HTR-8/SVneo (cell line): ENCODE results near the gene KRTAP12-2.
"Not testable (repeated sequence)": the region's sequence is repeated elsewhere in the genome, so short reads cannot be mapped to it uniquely, and the experiment has no call there.

Experiments
- DNase-seq: peaks from one replicate; pipeline ENCODE4 v3.0.0; 2011; ENCODE audit warnings: low spot score, mixed read lengths; ENCODE audit not compliant: insufficient read length
- FAIRE-seq: peaks from 2 replicates; lab custom pipeline; 2011; peaks lifted over from hg19 to GRCh38; lab: Jason Lieb, UNC

The KRTAP12-2 gene

DNA sequence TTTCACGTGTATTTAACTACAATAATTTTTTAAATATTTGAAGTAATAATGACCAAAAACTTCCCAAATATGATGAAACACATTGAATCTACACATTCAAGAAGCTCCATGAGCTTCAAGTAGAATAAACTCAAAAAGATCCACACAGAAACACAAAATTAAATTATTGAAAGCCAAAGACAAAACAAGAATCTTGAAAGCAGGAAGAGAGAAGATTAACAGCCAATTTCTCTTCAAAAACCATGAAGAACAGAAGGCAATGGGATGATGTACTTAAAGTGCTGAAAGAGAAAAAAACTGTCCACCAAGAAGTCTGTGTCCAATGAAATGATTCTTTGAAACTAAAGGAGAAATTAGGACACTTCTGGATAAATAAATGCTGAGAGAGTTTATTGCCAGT is 34.7 kb downstream of the KRTAP12-2 start:
- DNase-seq (no peak), FAIRE-seq (no peak)

DNA sequence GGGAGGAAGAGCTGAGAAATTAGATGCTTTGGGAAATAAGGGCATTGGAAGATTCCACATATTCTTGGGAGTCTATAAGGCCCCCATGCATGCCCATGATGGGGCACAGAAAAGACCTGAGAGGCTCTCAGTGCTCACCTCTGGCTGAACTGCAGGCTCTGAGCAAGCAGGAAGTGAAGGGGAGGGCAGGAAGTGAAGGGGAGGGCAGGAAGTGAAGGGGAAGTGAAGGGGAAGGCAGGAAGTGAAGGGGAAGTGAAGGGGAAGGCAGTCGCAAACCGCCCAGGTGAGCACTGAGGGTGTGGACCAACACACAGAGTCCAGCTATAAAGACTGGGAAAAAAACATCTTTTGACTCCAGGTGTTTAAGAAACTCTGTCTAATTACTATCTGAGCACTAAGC is 36.3 kb downstream of the KRTAP12-2 start:
- FAIRE-seq (no peak), DNase-seq (no peak)

DNA sequence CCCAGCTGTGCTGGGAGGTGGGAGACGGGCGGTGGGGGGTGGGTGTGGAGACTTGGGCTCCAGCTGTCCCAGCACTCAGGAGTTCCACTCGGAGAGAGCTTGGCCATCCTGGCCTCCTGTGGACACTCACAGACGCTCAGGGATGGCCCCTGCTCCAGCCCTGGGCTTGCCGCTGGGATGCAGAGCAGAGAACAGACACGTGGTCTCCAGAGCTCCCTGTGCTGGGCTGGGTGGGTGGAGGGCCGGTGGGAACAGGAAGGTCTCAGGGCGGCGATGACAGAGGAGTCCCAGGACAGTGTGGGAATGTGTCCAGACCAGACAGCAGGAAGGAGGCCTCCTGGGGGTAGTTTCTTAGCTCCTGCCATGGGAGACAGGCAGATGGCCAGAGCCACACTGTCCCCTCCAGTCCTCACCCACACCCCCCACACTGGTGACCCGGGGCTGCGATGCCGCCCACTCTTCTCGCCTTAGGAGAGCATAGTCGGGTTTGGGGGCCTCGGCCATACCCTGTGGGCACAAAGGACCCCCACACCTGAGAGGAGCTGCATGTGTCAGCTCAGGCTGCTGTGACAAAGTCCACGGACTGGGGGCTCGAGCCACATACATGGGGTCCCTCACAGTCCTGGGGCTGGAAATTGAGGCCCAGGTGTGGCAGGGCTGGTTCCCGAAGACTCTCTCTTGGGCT is 37.9 kb downstream of the KRTAP12-2 start:
- no peak for DNase-seq
- no peak for FAIRE-seq

DNA sequence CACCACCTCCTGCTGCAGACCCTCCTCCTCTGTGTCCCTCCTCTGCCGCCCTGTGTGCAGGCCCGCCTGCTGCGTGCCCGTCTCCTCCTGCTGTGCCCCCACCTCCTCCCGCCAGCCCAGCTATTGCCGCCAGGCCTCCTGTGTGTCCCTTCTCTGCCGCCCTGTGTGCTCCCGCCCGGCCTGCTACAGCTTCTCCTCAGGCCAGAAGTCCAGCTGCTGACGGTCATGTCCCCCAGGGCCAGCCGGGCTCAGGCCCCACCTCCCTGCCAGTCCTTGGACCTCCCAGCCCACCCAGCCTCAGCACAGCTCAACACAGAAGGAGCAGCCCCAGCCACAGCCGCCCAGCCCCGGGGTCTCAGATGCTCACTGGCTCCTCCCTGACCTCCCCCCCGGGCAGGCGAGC is 38.9 kb downstream of the KRTAP12-2 start:
- DNase-seq, FAIRE-seq: not testable (repeated sequence)

DNA sequence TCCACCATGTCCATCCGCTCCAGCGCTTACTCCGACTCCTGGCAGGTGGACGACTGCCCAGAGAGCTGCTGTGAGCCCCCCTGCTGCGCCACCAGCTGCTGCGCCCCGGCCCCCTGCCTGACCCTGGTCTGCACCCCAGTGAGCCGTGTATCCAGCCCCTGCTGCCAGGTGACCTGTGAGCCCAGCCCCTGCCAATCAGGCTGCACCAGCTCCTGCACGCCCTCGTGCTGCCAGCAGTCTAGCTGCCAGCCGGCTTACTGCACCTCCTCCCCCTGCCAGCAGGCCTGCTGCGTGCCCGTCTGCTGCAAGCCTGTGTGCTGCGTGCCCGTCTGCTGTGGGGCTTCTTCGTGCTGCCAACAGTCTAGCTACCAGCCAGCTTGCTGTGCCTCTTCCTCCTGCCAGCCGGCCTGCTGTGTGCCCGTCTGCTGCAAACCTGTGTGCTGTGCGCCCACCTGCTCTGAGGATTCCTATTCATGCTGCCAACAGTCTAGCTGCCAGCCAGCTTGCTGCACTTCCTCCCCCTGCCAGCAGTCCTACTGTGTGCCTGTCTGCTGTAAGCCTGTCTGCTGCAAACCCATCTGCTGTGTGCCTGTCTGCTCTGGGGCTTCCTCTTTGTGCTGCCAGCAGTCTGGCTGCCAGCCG is 39.4 kb downstream of the KRTAP12-2 start:
- not testable (repeated sequence) for FAIRE-seq, DNase-seq

DNA sequence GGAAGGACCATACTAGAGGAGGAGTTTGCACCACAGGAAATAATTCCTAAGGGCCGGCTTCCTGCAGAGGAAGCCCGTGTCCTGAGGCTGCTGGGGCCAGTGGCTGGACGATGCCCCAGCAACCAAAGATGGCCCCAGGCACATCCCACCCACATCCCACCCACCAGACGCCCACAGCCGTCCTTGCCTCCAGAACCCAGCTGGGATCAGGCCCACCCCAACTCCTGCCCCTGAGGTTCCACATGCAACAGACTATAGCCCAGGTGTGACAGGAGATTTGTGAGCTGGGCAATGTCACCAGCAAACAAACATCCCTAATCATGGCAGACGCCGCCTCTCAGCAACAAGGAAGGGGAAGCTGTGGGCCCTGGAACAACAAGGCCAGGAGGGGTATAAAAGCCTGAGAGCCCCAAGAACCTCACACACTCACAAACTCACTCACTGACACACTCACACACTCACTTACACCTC is 40.0 kb downstream of the KRTAP12-2 start, which contains the start of gene KRTAP10-9:
Gene KRTAP10-9, plus strand, starts transcription at position 421 of the 471 bp plus-strand sequence. CDS start 79 bp downstream, outside the sequence.
- DNase-seq: no peak
- no peak for FAIRE-seq

DNA sequence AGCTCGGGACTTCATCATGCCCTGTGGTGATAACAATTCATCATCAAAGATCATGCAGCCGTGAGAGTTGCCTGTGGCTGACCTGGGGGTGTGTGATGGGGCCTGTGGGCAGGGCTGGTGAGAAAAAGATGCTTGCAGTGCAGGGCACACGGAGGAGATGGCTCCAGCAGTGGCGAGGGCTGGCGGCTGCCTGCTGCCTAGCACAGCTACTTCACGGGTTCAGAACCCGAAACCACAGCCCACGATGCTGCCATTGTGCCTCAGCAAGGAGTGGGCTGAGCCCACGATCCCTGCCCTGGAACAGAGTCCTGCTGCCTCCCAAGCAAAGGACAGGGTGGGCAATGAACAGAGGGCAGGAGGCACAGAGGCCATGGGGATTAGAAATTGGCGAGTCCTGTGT is 40.5 kb downstream of the KRTAP12-2 start:
- FAIRE-seq (no peak), DNase-seq (no peak)

DNA sequence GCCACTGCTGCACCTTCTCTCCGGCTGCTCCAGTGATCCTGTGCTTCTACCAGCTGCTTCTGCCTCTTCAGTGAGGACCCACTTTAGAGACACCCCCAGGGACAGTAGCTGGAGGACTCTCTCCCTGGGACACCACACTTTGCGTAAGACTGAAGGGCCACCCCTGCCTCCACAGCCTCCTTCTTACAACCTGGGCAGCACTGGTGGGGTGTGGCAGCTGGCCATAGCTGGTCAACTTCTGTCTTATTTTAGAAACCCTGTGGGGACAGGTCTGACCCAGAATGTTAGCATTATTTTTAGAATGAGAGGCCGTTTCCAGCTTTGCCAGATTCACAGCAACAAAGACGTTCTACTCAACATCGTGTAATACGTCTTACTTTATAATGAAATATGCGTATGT is 41.0 kb downstream of the KRTAP12-2 start:
- FAIRE-seq (no peak), DNase-seq (no peak)

DNA sequence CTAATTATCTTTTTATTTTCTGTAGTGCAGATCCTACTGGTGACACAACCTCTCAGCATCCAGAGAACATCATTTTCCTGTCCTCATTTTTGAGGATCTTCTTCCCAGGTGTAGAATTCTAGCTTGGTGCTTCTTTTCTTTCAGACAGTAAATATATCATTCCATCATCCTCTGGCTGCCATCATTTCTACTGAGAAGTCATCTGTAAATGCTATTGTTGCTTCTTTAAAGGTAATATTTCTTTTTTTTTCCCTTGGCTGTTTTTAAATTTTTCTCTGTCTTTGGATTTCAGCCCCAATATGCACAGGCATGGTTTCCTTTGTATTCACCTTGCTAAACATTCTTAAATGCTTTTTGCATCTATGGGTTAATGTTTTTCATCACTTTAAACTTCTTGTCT is 43.2 kb downstream of the KRTAP12-2 start:
- FAIRE-seq (no peak), DNase-seq (no peak)

DNA sequence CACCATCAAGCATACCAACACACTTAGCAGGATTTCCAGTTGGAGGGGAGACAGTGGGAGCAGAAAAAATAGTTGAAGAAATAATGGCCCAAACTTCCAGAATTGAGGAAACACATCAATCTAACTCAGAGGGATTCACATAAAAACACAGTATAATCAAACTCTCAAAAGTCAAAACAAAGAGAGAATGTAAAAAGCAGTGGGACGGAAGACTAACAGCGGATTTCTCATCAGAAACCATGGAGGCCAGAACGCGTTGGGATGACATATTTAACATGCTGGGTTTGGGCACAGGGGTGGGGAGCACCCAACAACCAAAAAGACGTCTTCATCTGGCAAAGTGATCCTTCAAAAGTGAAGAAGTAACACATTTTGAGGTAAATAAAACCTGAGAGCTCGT is 46.8 kb downstream of the KRTAP12-2 start:
- no peak for FAIRE-seq

DNA sequence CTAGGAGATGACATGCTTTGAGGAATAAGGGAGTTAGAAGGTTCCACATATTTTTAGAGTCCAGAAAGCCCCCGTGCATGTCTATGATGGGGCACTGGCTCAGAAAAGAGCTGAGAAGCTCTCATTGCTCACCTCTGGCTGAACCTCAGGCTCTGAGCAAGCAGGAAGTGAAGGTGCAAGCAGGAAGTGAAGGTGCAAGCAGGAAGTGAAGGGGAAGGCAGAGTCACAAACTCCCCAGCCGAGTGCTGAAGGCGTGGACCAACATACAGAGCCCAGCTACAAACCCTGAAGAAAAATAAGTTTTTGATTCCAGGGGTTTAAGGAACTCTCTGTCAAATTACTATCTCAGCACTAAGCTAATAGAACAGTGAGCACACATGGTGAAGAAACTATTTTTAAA is 47.8 kb downstream of the KRTAP12-2 start:
- DNase-seq (no peak), FAIRE-seq (no peak)

More for the DNA sequence above, 46.8 kb downstream of the KRTAP12-2 start:
- DNase-seq: no peak

DNA sequence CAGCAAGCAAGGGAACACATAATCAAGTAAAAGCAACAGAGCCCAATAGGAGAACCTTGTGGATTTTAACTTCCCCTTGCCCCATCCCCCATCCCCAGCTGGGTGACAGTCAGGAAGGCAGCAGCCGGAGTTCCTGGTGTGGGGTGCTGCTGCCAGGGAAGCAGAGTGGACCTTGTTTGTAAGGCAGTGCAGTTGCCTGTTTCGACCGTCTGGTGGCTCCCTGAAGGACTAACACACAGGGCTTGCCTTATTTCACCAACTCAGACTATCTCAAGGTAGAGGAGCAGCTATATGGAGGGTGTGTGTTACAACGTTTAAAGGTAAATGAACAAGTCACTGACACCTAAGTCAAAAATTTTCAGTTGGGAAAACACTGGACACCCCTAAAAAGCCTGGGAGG is 48.2 kb downstream of the KRTAP12-2 start:
- DNase-seq: no peak
- no peak for FAIRE-seq

DNA sequence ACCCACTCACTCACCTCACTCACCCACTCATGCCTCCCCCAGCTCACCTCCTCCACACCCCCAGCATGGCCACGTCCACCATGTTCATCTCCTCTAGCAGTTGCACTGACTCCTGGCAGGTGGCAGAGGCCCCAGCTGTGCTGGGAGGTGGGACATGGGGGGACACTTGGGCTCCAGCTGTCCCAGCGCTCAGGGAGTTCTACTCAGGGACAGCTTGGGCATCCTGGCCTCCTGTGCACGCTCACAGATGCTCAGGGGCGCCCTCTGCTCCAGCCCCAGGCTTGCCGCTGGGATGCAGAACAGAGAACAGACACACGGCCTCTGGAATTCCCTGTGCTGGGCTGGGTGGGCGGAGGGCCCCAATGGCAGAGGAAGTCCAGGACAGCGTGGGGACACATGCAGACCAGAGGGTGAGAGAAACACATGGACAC is 49.6 kb downstream of the KRTAP12-2 start:
- FAIRE-seq: no peak

DNA sequence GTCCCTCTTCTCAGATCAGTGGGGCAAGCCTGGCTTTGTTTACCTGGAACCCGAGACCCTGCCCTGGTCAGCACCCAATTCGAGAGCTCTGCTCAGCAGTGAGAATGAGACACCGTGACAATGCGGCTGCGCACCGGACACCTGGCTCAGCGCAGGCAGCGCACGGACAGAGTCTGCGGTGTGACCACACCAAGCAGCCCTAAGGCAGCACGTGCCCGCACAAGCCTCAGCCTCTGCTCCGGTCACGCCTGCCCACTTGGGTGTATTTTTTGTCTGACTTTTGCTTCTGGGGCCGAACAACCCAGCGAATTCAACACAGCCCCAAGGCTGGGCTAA is 50.2 kb downstream of the KRTAP12-2 start:
- FAIRE-seq: no peak

More for the DNA sequence above, 49.6 kb downstream of the KRTAP12-2 start:
- no peak for DNase-seq

More for the DNA sequence above, 50.2 kb downstream of the KRTAP12-2 start:
- no peak for DNase-seq
